DOHH2 (cell line): ENCODE data around the gene PADI3.

ENCODE experiments used
- H3F3A ChIP-seq: fragments of 200-600 bp; sonication (generic), shearing (Covaris generic); 2 replicates; pipeline ENCODE4 v1.6.0; 2016; ENCODE audit warnings: antibody characterized with exemption, mild to moderate bottlenecking; ENCODE audit not compliant: control insufficient read depth, insufficient read depth
- H3K27ac ChIP-seq: fragments of 200-600 bp; sonication (generic); 2 replicates; pipeline ENCODE4 v1.5.1; 2014; ENCODE audit warnings: low read depth, mild to moderate bottlenecking, low read length, moderate library complexity
- H3K27me3 ChIP-seq: fragments of 200-600 bp; sonication (generic); 2 replicates; pipeline ENCODE4 v1.6.1; 2014; ENCODE audit warnings: mild to moderate bottlenecking, low read length, mixed read lengths; ENCODE audit not compliant: control insufficient read depth
- H3K36me3 ChIP-seq: fragments of 200-600 bp; sonication (generic); 2 replicates; pipeline ENCODE4 v1.6.1; 2014; ENCODE audit warnings: mild to moderate bottlenecking, low read length, moderate library complexity, mixed read lengths; ENCODE audit not compliant: control insufficient read depth
- H3K4me1 ChIP-seq: fragments of 200-600 bp; sonication (generic); 2 replicates; pipeline ENCODE4 v1.6.1; 2014; ENCODE audit warnings: mild to moderate bottlenecking, low read length, mixed read lengths; ENCODE audit not compliant: control insufficient read depth
- H3K4me2 ChIP-seq: fragments of 200-600 bp; sonication (generic); 2 replicates; pipeline ENCODE4 v1.6.0; 2014; ENCODE audit warnings: mild to moderate bottlenecking, low read length, moderate library complexity
- H3K4me3 ChIP-seq: fragments of 200-600 bp; sonication (generic); 2 replicates; pipeline ENCODE4 v1.5.1; 2014; ENCODE audit warnings: mild to moderate bottlenecking, low read length, mixed read lengths
- H3K79me2 ChIP-seq: fragments of 200-600 bp; sonication (generic); 2 replicates; pipeline ENCODE4 v1.6.1; 2014; ENCODE audit warnings: mild to moderate bottlenecking, low read length, mixed read lengths; ENCODE audit not compliant: control insufficient read depth
- H3K9me2 ChIP-seq: fragments of 200-600 bp; sonication (generic); replicated peaks from 2 replicates; pipeline ENCODE4 v1.6.1; 2014; ENCODE audit warnings: mild to moderate bottlenecking, low read length, mixed read lengths; ENCODE audit not compliant: control insufficient read depth
- H3K9me3 ChIP-seq: fragments of 200-600 bp; sonication (generic); 2 replicates; pipeline ENCODE4 v1.6.1; 2014; ENCODE audit warnings: antibody characterized with exemption, low read length, mixed read lengths; ENCODE audit not compliant: control insufficient read depth, insufficient read depth
- H4K20me1 ChIP-seq: fragments of 200-600 bp; sonication (generic); 2 replicates; pipeline ENCODE4 v1.6.0; 2014; ENCODE audit warnings: low read depth, mild to moderate bottlenecking, antibody characterized with exemption, low read length, moderate library complexity; ENCODE audit not compliant: control insufficient read depth, insufficient read depth
- CTCF ChIP-seq: fragments of 200-600 bp; sonication (generic); IDR thresholded peaks from one replicate; pipeline ENCODE4 v1.5.1; 2014; ENCODE audit warnings: antibody characterized with exemption, mild to moderate bottlenecking, low read depth, low read length; ENCODE audit not compliant: poor library complexity, severe bottlenecking
- EZH2phosphoT487 ChIP-seq: fragments of 200-600 bp; sonication (generic); IDR thresholded peaks from 2 replicates; pipeline ENCODE4 v1.6.1; 2017; ENCODE audit warnings: borderline replicate concordance, mild to moderate bottlenecking, antibody characterized with exemption, low read length, moderate library complexity, mixed read lengths

Gene PADI3

DNA sequence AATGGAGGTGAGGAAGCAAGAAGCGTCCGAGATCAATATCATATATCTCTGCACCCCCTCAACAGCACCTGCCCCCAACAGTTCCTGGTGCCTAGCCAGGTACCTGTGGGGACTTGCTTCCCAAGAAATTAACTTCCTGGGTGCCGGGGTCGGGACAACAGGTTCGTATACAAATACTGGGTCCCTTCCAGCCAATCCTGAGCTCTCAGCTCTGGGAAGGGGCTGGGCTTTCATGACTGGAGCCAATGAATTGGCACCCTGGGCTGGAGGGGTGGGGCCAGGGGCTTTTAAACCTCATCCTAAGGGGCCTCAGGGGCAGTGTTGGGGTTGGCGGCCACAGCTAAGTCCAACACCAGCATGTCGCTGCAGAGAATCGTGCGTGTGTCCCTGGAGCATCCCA is at the start of gene PADI3:
Gene PADI3, plus strand, starts transcription at position 318 of the 400 bp plus-strand sequence. Its CDS starts 40 bp downstream, at position 358.
- Histone ChIP-seq H3K27me3 (peaks cover 20% of the 10 kb centered on the region), H3K36me3 (no peaks in the 10 kb centered on the region), H3K27ac (no peak within 1 kb of the TSS), H3K4me2 (no peak within 1 kb of the TSS), H3K4me3 (no peak within 1 kb of the TSS), H3F3A (no peaks in the 10 kb centered on the region), H3K9me2 (no peaks in the 10 kb centered on the region), H4K20me1 (no peaks in the 10 kb centered on the region), H3K79me2 (no peaks in the 10 kb centered on the region), H3K9me3 (no peaks in the 10 kb centered on the region), H3K4me1 (no peaks in the 10 kb centered on the region)
- no peak for TF ChIP-seq EZH2phosphoT487

- Histone ChIP-seq H3K9me3 (no peaks in the 10 kb centered on the region), H3K79me2 (no peaks in the 10 kb centered on the region), H3K27me3 (peaks cover 41% of the 10 kb centered on the region), H3F3A (no peaks in the 10 kb centered on the region), H3K27ac (no peak overlapping the region), H3K4me3 (no peak overlapping the region), H4K20me1 (no peaks in the 10 kb centered on the region), H3K4me2 (no peak overlapping the region), H3K9me2 (no peaks in the 10 kb centered on the region), H3K4me1 (no peaks in the 10 kb centered on the region), H3K36me3 (no peaks in the 10 kb centered on the region)
- no peak for TF ChIP-seq CTCF
- no peak for TF ChIP-seq EZH2phosphoT487
Observed at GRCh38 chr1:17199267-17200044, 49.4 kb upstream of the PADI3 start.

GRCh38 chr1:17200246-17200645 is 48.7 kb upstream of the PADI3 start:
- no peaks in the 10 kb centered on the region for H3K79me2 ChIP-seq
- H4K20me1 ChIP-seq, result no peaks in the 10 kb centered on the region
- no peaks in the 10 kb centered on the region for H3K4me1 ChIP-seq
- no peak overlapping the region for H3K27ac ChIP-seq
- H3K4me2 ChIP-seq, result no peak overlapping the region
- no peak overlapping the region for H3K4me3 ChIP-seq
- no peaks in the 10 kb centered on the region for H3K9me3 ChIP-seq
- H3F3A ChIP-seq, result no peaks in the 10 kb centered on the region
- TF ChIP-seq EZH2phosphoT487 (no peak), CTCF (no peak)
- H3K36me3 ChIP-seq, result no peaks in the 10 kb centered on the region
- H3K9me2 ChIP-seq, result no peaks in the 10 kb centered on the region
- peaks cover 46% of the 10 kb centered on the region for H3K27me3 ChIP-seq

DNA sequence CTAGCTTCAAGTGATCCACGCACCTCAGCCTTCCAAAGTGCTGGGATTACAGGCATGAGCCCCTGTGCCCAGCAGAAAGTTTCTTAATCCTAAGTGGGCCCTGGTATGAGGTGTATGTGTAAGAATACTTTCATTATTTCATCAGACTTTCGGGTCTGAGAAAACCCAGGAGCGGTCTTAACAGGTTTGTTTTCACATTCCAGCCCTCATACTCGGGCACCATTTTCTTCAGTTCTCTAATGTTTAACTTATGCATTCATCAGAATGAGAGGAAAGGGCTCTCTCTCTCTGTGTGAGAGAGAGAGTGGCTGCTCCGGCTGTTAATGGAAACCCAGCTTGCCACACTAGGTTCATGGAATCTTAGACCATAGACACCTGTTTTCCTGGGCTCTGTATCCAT is 48.1 kb upstream of the PADI3 start:
- H3K27me3 ChIP-seq, result peaks cover 46% of the 10 kb centered on the region
- H3K4me1 ChIP-seq, result no peaks in the 10 kb centered on the region
- no peaks in the 10 kb centered on the region for H3K36me3 ChIP-seq
- no peak overlapping the region for H3K4me3 ChIP-seq
- no peaks in the 10 kb centered on the region for H3K9me3 ChIP-seq
- H3K27ac ChIP-seq, result no peak overlapping the region
- no peaks in the 10 kb centered on the region for H3K9me2 ChIP-seq
- TF ChIP-seq CTCF (no peak), EZH2phosphoT487 (no peak)
- H4K20me1 ChIP-seq, result no peaks in the 10 kb centered on the region
- H3K4me2 ChIP-seq, result no peak overlapping the region
- no peaks in the 10 kb centered on the region for H3F3A ChIP-seq
- H3K79me2 ChIP-seq, result no peaks in the 10 kb centered on the region
